ENCODE data around the gene PRR5L.

DNA sequence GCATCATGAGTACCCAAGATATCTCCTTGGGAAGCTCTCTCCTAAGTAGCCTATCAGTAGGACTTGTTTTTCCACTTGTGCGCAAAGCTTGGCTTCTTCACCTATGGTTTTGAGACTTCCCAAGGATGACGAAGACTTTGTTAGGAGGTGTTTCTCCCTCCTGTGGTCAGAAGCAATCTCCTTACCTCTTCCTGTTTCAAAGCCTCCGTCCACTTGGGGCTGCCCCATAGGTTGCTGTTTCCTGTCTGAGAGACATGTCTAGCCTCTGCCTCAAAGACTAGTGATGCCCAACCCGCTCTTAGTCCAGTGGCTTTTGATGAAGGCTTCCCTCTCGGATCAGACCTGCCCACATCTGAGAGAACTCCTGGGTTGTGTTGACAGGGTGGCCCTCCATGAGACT, 121.1 kb downstream of the PRR5L start:
- TF ChIP-seq POLR2A (IDR thresholded peaks at IDR 0.05; ENCODE audit: low read length) (no peak), GATA1 (IDR thresholded peaks at IDR 0.05; ENCODE audit: low read depth, low read length) (no peak)

Measured in erythroblast (primary cell).